SK-N-SH treated with all-trans-retinoic acid at 6 μM for 48 hours (cell line): Measurements from ENCODE around the gene NFXL1.

Experiments
- ESRRG ChIP-seq: fragments of 250-450 bp; sonication (Bioruptor Pico); IDR thresholded peaks from 2 replicates; pipeline ENCODE4 v1.6.1; 2021; ENCODE audit warnings: mild to moderate bottlenecking
- TOX ChIP-seq: fragments of 250-450 bp; sonication (Bioruptor Pico); IDR thresholded peaks from 2 replicates; pipeline ENCODE4 v1.8.0; 2021; ENCODE audit warnings: mild to moderate bottlenecking, moderate library complexity, borderline replicate concordance

DNA sequence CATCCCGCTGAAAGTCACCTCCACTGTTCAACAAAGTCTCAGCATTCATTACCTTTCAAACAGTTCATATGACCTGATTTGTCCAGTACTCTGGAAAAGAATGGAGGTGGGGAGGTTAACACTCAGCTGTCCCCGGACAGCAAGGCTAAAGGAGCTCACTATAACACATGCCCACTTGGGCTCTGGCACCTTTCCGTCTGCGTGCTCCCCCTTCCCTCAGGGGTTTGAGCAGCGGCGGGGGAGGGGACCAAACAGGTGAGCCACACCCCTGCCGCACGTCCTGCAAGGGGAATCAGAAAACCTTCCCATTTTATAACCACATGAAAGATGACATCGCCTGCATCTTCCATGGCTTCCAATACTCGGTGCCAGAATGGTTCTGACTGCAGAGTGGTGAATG is 39.9 kb upstream of the NFXL1 start:
- TF ChIP-seq ESRRG (no peak), TOX (CRISPR knock-in tag) (no peak)
